PC-3 (cell line): ENCODE measurements around the gene ANTXR1.

Experiments used
- CTCF ChIP-seq: fragments of 300-600 bp; sonication (generic); conservative IDR thresholded peaks from 2 replicates; pipeline ENCODE4 v1.5.1; 2017; ENCODE audit warnings: antibody characterized with exemption, low read depth, mild to moderate bottlenecking, low read length
- EZH2 ChIP-seq: fragments of 300-600 bp; sonication (generic); IDR thresholded peaks from one replicate; pipeline ENCODE4 v1.6.1; 2017; ENCODE audit warnings: antibody characterized with exemption, mild to moderate bottlenecking, low read length; ENCODE audit not compliant: unreplicated experiment

GRCh38 chr2:69208023-69208595 is 195.1 kb downstream of the ANTXR1 start:
- peak; percentile 42; the same call in 1 of the 2 replicates for TF ChIP-seq CTCF
- no peak for TF ChIP-seq EZH2
